ENCODE data around the gene MOB2.

GRCh38 chr11:1478544-1478943 is 8.0 kb downstream of the MOB2 start:
- TF ChIP-seq CTCF (IDR thresholded peaks at IDR 0.05; ENCODE audit: borderline replicate concordance, extremely low read depth, low read length, poor library complexity, severe bottlenecking) (no peak), EZH2 (IDR thresholded peaks at IDR 0.05; ENCODE audit: borderline replicate concordance, low read depth, low read length, severe bottlenecking) (no peak)

Data from DND-41 (cell line).